HepG2 (cell line): ENCODE data around the gene SPA17. TPM values are rescaled to one million over a fixed set of nuclear protein-coding genes. Genes with fewer than 3 reads are reported as not detected.

Experiments
- AKAP8 ChIP-seq: sonication (generic); formaldehyde crosslinking; IDR thresholded peaks from 2 replicates; pipeline ENCODE4 v1.5.1; 2020; ENCODE audit warnings: mild to moderate bottlenecking, missing genetic modification reagents
- ARHGAP35 ChIP-seq: sonication (generic); formaldehyde crosslinking; IDR thresholded peaks from 2 replicates; pipeline ENCODE4 v1.9.0; 2022; ENCODE audit warnings: mild to moderate bottlenecking, inconsistent platforms, moderate library complexity, missing genetic modification reagents, borderline replicate concordance
- BORCS8-MEF2B ChIP-seq: sonication (generic); formaldehyde crosslinking; IDR thresholded peaks from 2 replicates; pipeline ENCODE4 v1.8.0; 2022; ENCODE audit warnings: mild to moderate bottlenecking, missing genetic modification reagents
- CEBPG ChIP-seq: IDR thresholded peaks from 2 replicates; pipeline ENCODE4 v1.6.1; 2016
- CEBPZ ChIP-seq: IDR thresholded peaks from 2 replicates; pipeline ENCODE4 v1.6.1; 2012; ENCODE audit warnings: low read length, improper control_type of control experiment
- CENPBD1 ChIP-seq: sonication (generic); formaldehyde crosslinking; IDR thresholded peaks from 2 replicates; pipeline ENCODE4 v1.8.0; 2022; ENCODE audit warnings: missing genetic modification reagents, low read depth, mild to moderate bottlenecking, borderline replicate concordance
- CSRNP1 ChIP-seq: sonication (generic); formaldehyde crosslinking; IDR thresholded peaks from 2 replicates; pipeline ENCODE4 v1.8.1; 2023; ENCODE audit warnings: mild to moderate bottlenecking, missing genetic modification reagents
- FOXK1 ChIP-seq: sonication (generic); formaldehyde crosslinking; IDR thresholded peaks from 2 replicates; pipeline ENCODE4 v1.4.0; 2020; ENCODE audit warnings: low read depth, missing genetic modification reagents, borderline replicate concordance
- IRF2 ChIP-seq: IDR thresholded peaks from 2 replicates; pipeline ENCODE4 v1.6.1; 2018; ENCODE audit warnings: missing genetic modification reagents, missing compliant biosample characterization
- KDM1A ChIP-seq: IDR thresholded peaks from 2 replicates; pipeline ENCODE4 v1.6.1; 2016; ENCODE audit warnings: missing compliant biosample characterization
- MAFK ChIP-seq, 2 experiments: IDR thresholded peaks in 1 of 2; conservative IDR thresholded peaks in 1 of 2; 2 replicates each; pipeline ENCODE4 v1.6.1; 2011; ENCODE audit warnings: improper control_type of control experiment in 2 of 2, low read length in 2 of 2
- MYPOP ChIP-seq: sonication (generic); formaldehyde crosslinking; IDR thresholded peaks from 2 replicates; pipeline ENCODE4 v1.8.1; 2023; ENCODE audit warnings: mild to moderate bottlenecking, moderate library complexity, missing genetic modification reagents
- PHF21A ChIP-seq: sonication (generic); formaldehyde crosslinking; IDR thresholded peaks from 2 replicates; pipeline ENCODE4 v1.5.0; 2020; ENCODE audit warnings: mild to moderate bottlenecking, missing genetic modification reagents
- RBM22 ChIP-seq: fragments of 200-400 bp; formaldehyde crosslinking; optimal IDR thresholded peaks from 2 replicates; pipeline ENCODE3; 2017; ENCODE audit warnings: mild to moderate bottlenecking, low read length, moderate library complexity
- SP140L ChIP-seq: sonication (generic); formaldehyde crosslinking; IDR thresholded peaks from 2 replicates; pipeline ENCODE4 v1.4.0; 2020; ENCODE audit warnings: missing genetic modification reagents, borderline replicate concordance
- WIZ ChIP-seq: sonication (generic); formaldehyde crosslinking; IDR thresholded peaks from 2 replicates; pipeline ENCODE4 v1.5.1; 2020; ENCODE audit warnings: mild to moderate bottlenecking, missing genetic modification reagents
- ZFP41 ChIP-seq: sonication (generic); formaldehyde crosslinking; IDR thresholded peaks from 2 replicates; pipeline ENCODE4 v1.4.0; 2020; ENCODE audit warnings: mild to moderate bottlenecking, missing genetic modification reagents, borderline replicate concordance
- ZNF160 ChIP-seq: sonication (generic); formaldehyde crosslinking; IDR thresholded peaks from 2 replicates; pipeline ENCODE4 v1.8.0; 2022; ENCODE audit warnings: mild to moderate bottlenecking, inconsistent platforms, missing genetic modification reagents
- ZNF546 ChIP-seq: sonication (generic); formaldehyde crosslinking; conservative IDR thresholded peaks from 2 replicates; pipeline ENCODE4 v1.8.1; 2023; ENCODE audit warnings: mild to moderate bottlenecking, missing genetic modification reagents
- ZNF550 ChIP-seq: sonication (generic); formaldehyde crosslinking; IDR thresholded peaks from 2 replicates; pipeline ENCODE4 v1.4.0; 2020; ENCODE audit warnings: mild to moderate bottlenecking, missing genetic modification reagents, borderline replicate concordance
- ZNF562 ChIP-seq: sonication (generic); formaldehyde crosslinking; IDR thresholded peaks from 2 replicates; pipeline ENCODE4 v1.8.0; 2022; ENCODE audit warnings: missing genetic modification reagents, borderline replicate concordance
- ZNF639 ChIP-seq: conservative IDR thresholded peaks from 2 replicates; pipeline ENCODE4 v1.6.1; 2018; ENCODE audit warnings: missing genetic modification reagents
- polyA plus RNA-seq, 8 experiments: library from polyadenylated mRNA; depleted of rRNA in 3 of 8; stranded (reverse) in 7 of 8; unstranded in 1 of 8; fragments of >200 nt; fragmentation: Illumina TruSeq in 4 of 8; extraction: Trizol in 4 of 8; gene quantifications; 2 replicates each; pipeline versions ENCODE4 v1.2.1 to v1.2.3, GENCODE V29; 2011 to 2016; ENCODE audit warnings: low read depth in 4 of 8, missing spikeins in 1 of 8, mixed read lengths in 1 of 8; ENCODE audit not compliant: insufficient read depth in 1 of 8
- total RNA-seq, 5 experiments: library from RNA; depleted of rRNA; stranded (reverse); fragments of >200 nt; fragmentation: Illumina TruSeq; extraction: Trizol; gene quantifications; 2 replicates each; pipeline ENCODE4 v1.2.3, GENCODE V29; 2016; ENCODE audit warnings: low read depth in 1 of 5

Gene SPA17
- total and polyA plus RNA-seq, 2 of the 13 experiments (the other 11 are each of a cell fraction or from before 2014, with no cell fraction given) = 4.4 to 8.4 TPM

GRCh38 chr11:124673333-124674167 lies at the start of gene SPA17, which contains the start of gene SIAE (continued):
- no peak for TF ChIP-seq MAFK (conservative IDR thresholded peaks at IDR 0.05 in 1 of 2, IDR thresholded peaks at IDR 0.05 in 1 of 2; ENCODE audit: low read length in 2 of 2)
- TF ChIP-seq ZNF639 (CRISPR knock-in tag) = 0 out of 2 replicates have a peak, but pooled peaks have one; percentile 24
- peak; percentile 38; the same call in 1 of the 2 replicates for TF ChIP-seq MYPOP (CRISPR knock-in tag)
- TF ChIP-seq BORCS8-MEF2B (CRISPR knock-in tag) = no peak
- no peak for TF ChIP-seq CENPBD1 (CRISPR knock-in tag)
- no peak for TF ChIP-seq CEBPZ
- TF ChIP-seq ZNF546 (CRISPR knock-in tag) = no peak
- no peak for TF ChIP-seq SP140L (CRISPR knock-in tag)
- no peak for TF ChIP-seq WIZ (CRISPR knock-in tag)
- no peak for TF ChIP-seq CEBPG (CRISPR knock-in tag)
- TF ChIP-seq KDM1A = no peak
- TF ChIP-seq ZNF550 (CRISPR knock-in tag) = no peak
- no peak for TF ChIP-seq RBM22
- TF ChIP-seq ZFP41 (CRISPR knock-in tag) = no peak
- TF ChIP-seq IRF2 (CRISPR knock-in tag) = peak; percentile 31; the same call in 1 of the 2 replicates
- no peak for TF ChIP-seq FOXK1 (CRISPR knock-in tag)
- no peak for TF ChIP-seq AKAP8 (CRISPR knock-in tag)
- TF ChIP-seq CSRNP1 (CRISPR knock-in tag) = no peak
- TF ChIP-seq ZNF562 = no peak
- TF ChIP-seq PHF21A (CRISPR knock-in tag) = 0 out of 2 replicates have a peak, but pooled peaks have one; percentile 60
- no peak for TF ChIP-seq ZNF160 (CRISPR knock-in tag)
- no peak for TF ChIP-seq ARHGAP35
